A549 (cell line): ENCODE measurements around the gene SLC46A1. TPM values are rescaled to one million over a fixed set of nuclear protein-coding genes. Genes with fewer than 3 reads are reported as not detected.

Experiments
- ATAC-seq, 2 experiments: fragments of 200-7000 bp in 1 of 2; fragments of >200 bp in 1 of 2; cut with Nextera tagmentation in 1 of 2; cut with Tn5 transposase in 1 of 2; 3 replicates each; pipeline versions ENCODE4 v1.8.0 to v1.9.1; 2018 to 2020; ENCODE audit warnings: mild to moderate bottlenecking in 1 of 2, moderate library complexity in 1 of 2
- CTCF ChIA-PET: fragments of 300-600 bp; sonication (Branson Sonifier 250); formaldehyde crosslinking; extraction: SDS; loops from one replicate; lab custom pipeline; 2021; ENCODE audit warnings: antibody characterized with exemption, inconsistent platforms; lab: Yijun Ruan, JAX
- POLR2A ChIA-PET: fragments of 350-600 bp; formaldehyde crosslinking; extraction: SDS; loops from one replicate; lab custom pipeline; 2021; ENCODE audit warnings: antibody characterized with exemption, inconsistent platforms; lab: Yijun Ruan, JAX
- DNase-seq, 2 experiments: peaks; one replicate each; pipeline versions ENCODE4 v3.0.0 to v3.0.0-alpha.2; 2011 to 2016; ENCODE audit warnings: low read depth in 1 of 2, low spot score in 1 of 2
- FAIRE-seq: peaks from 2 replicates; lab custom pipeline; 2011; peaks lifted over from hg19 to GRCh38; lab: Jason Lieb, UNC
- H3K27ac ChIP-seq, 2 experiments: fragments of >200 bp; sonication (Bioruptor Twin); formaldehyde crosslinking; 3 replicates each; pipeline ENCODE4 v1.5.1; 2016 to 2017
- H3K4me1 ChIP-seq: fragments of >200 bp; sonication (Bioruptor Twin); formaldehyde crosslinking; 3 replicates; pipeline ENCODE4 v1.6.1; 2016
- H3K4me2 ChIP-seq: fragments of >200 bp; sonication (Bioruptor Twin); formaldehyde crosslinking; 3 replicates; pipeline ENCODE4 v1.6.1; 2016
- H3K4me3 ChIP-seq: fragments of >200 bp; sonication (Bioruptor Twin); formaldehyde crosslinking; 3 replicates; pipeline ENCODE4 v1.5.1; 2016
- H3K9me3 ChIP-seq: fragments of >200 bp; sonication (Bioruptor Twin); formaldehyde crosslinking; 3 replicates; pipeline ENCODE4 v1.6.1; 2016
- CBX8 ChIP-seq: fragments of 200-600 bp; sonication (generic); IDR thresholded peaks from 2 replicates; pipeline ENCODE4 v1.6.1; 2016
- CEBPB ChIP-seq, 2 experiments: fragments of >200 bp in 1 of 2; sonication (Bioruptor Twin) in 1 of 2; formaldehyde crosslinking in 1 of 2; IDR thresholded peaks; 2 replicates each; pipeline ENCODE4 v1.6.1; 2012 to 2016
- CHD4 ChIP-seq: fragments of 200-600 bp; sonication (generic); IDR thresholded peaks from 2 replicates; pipeline ENCODE4 v1.6.1; 2016; ENCODE audit warnings: antibody characterized with exemption, mild to moderate bottlenecking, borderline replicate concordance
- CTCF ChIP-seq: fragments of >200 bp; sonication (Bioruptor Twin); formaldehyde crosslinking; IDR thresholded peaks from 3 replicates; pipeline ENCODE4 v1.5.1; 2016
- EHF ChIP-seq: fragments of 250-450 bp; sonication (Bioruptor Pico); IDR thresholded peaks from 2 replicates; pipeline ENCODE4 v1.5.0; 2020; ENCODE audit warnings: mild to moderate bottlenecking
- EP300 ChIP-seq, 2 experiments: fragments of >200 bp; sonication (Bioruptor Twin); formaldehyde crosslinking; IDR thresholded peaks; 2 replicates in 1 of 2; 3 replicates in 1 of 2; pipeline ENCODE4 v1.6.1; 2016 to 2017
- FOSB ChIP-seq: fragments of 250-450 bp; sonication (Bioruptor Pico); IDR thresholded peaks from 2 replicates; pipeline ENCODE4 v1.5.0; 2020; ENCODE audit warnings: mild to moderate bottlenecking, moderate library complexity
- FOSL2 ChIP-seq, 2 experiments: fragments of 450-650 bp in 1 of 2; fragments of >200 bp in 1 of 2; sonication (Bioruptor Twin) in 1 of 2; formaldehyde crosslinking; IDR thresholded peaks; 2 replicates each; pipeline versions ENCODE4 v1.5.0 to v1.6.1; 2016 to 2020; ENCODE audit warnings: mild to moderate bottlenecking in 1 of 2, moderate library complexity in 1 of 2
- HDAC2 ChIP-seq: fragments of 200-600 bp; sonication (generic); IDR thresholded peaks from 2 replicates; pipeline ENCODE4 v1.6.1; 2016
- HEYL ChIP-seq: fragments of 250-450 bp; sonication (Bioruptor Pico); IDR thresholded peaks from 2 replicates; pipeline ENCODE4 v1.8.0; 2021; ENCODE audit warnings: mild to moderate bottlenecking, moderate library complexity
- JUN ChIP-seq, 2 experiments: fragments of >200 bp; sonication (Bioruptor Twin); formaldehyde crosslinking; IDR thresholded peaks; 2 replicates in 1 of 2; 3 replicates in 1 of 2; pipeline ENCODE4 v1.6.1; 2016 to 2017
- MAX ChIP-seq: IDR thresholded peaks from 2 replicates; pipeline ENCODE4 v1.6.1; 2012
- RAD21 ChIP-seq, 2 experiments: fragments of >200 bp in 1 of 2; sonication (Bioruptor Twin) in 1 of 2; formaldehyde crosslinking in 1 of 2; IDR thresholded peaks in 1 of 2; conservative IDR thresholded peaks in 1 of 2; 2 replicates in 1 of 2; 3 replicates in 1 of 2; pipeline ENCODE4 v1.6.1; 2012 to 2018; ENCODE audit warnings: inconsistent platforms in 1 of 2
- RARB ChIP-seq: fragments of 250-450 bp; sonication (Bioruptor Pico); IDR thresholded peaks from 2 replicates; pipeline ENCODE4 v1.8.0; 2021; ENCODE audit warnings: mild to moderate bottlenecking, moderate library complexity
- REST ChIP-seq: fragments of 200-600 bp; sonication (generic); IDR thresholded peaks from 2 replicates; pipeline ENCODE4 v1.6.1; 2016; ENCODE audit warnings: antibody characterized with exemption, mild to moderate bottlenecking, moderate library complexity
- RFX5 ChIP-seq: fragments of 450-650 bp; IDR thresholded peaks from 2 replicates; pipeline ENCODE4 v1.7.1; 2014; ENCODE audit warnings: antibody characterized with exemption, mild to moderate bottlenecking, moderate library complexity
- RNF2 ChIP-seq: fragments of 200-600 bp; sonication (generic); IDR thresholded peaks from 2 replicates; pipeline ENCODE4 v1.6.1; 2016; ENCODE audit warnings: low read depth, mild to moderate bottlenecking, antibody characterized with exemption, moderate library complexity, borderline replicate concordance
- SMC3 ChIP-seq: fragments of >200 bp; sonication (Bioruptor Twin); formaldehyde crosslinking; IDR thresholded peaks from 3 replicates; pipeline ENCODE4 v1.6.1; 2018; ENCODE audit warnings: inconsistent platforms
- SREBF2 ChIP-seq: fragments of 450-650 bp; IDR thresholded peaks from 2 replicates; pipeline ENCODE4 v1.6.1; 2014; ENCODE audit warnings: mild to moderate bottlenecking, moderate library complexity
- TFCP2L1 ChIP-seq: fragments of 250-450 bp; sonication (Bioruptor Pico); IDR thresholded peaks from 2 replicates; pipeline ENCODE4 v1.5.0; 2021; ENCODE audit warnings: mild to moderate bottlenecking
- ZFP36 ChIP-seq: fragments of 450-650 bp; IDR thresholded peaks from 2 replicates; pipeline ENCODE4 v1.6.1; 2014; ENCODE audit warnings: borderline replicate concordance; ENCODE audit not compliant: partially characterized antibody
- WGBS: methylation state at CpG from one replicate; pipeline ENCODE4 v1.1.6; 2017; ENCODE audit errors: missing lambda C conversion rate; 5-methylcytosine and 5-hydroxymethylcytosine counted together
- polyA plus RNA-seq, 4 experiments: library from polyadenylated mRNA; depleted of rRNA in 3 of 4; stranded (reverse); fragments of >200 nt; fragmentation: RNase III in 1 of 4; extraction: RNeasy Plus Mini Kit Qiagen cat#74134 plus additional on column Dnase treatment in 1 of 4; gene quantifications; 2 replicates in 3 of 4; 3 replicates in 1 of 4; pipeline ENCODE4 v1.2.3, GENCODE V29; 2011 to 2017
- TF ChIP-seq, protein P1 (sequence below): fragments of 150-350 bp; IDR thresholded peaks from 2 replicates; pipeline ENCODE4 v1.6.1; 2014; ENCODE audit warnings: low read depth, mild to moderate bottlenecking, low read length
- TF ChIP-seq, protein P2 (sequence below): IDR thresholded peaks from 2 replicates; pipeline ENCODE4 v1.6.1; 2012

The SLC46A1 gene
- polyA plus RNA-seq, 2 of the 4 experiments (the other 2 are of a cell fraction), result 12.8 to 23.7 TPM

- TF ChIP-seq MAX, result no peak
- TF ChIP-seq, protein P1, sequence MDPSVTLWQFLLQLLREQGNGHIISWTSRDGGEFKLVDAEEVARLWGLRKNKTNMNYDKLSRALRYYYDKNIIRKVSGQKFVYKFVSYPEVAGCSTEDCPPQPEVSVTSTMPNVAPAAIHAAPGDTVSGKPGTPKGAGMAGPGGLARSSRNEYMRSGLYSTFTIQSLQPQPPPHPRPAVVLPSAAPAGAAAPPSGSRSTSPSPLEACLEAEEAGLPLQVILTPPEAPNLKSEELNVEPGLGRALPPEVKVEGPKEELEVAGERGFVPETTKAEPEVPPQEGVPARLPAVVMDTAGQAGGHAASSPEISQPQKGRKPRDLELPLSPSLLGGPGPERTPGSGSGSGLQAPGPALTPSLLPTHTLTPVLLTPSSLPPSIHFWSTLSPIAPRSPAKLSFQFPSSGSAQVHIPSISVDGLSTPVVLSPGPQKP, result no peak
- TF ChIP-seq TFCP2L1, result no peak
- TF ChIP-seq HEYL, result no peak
- TF ChIP-seq SREBF2, result no peak
- no peak for TF ChIP-seq EHF (CRISPR knock-in tag)
- no peak for TF ChIP-seq EP300 (IDR thresholded peaks at IDR 0.05)
- TF ChIP-seq, protein P2, sequence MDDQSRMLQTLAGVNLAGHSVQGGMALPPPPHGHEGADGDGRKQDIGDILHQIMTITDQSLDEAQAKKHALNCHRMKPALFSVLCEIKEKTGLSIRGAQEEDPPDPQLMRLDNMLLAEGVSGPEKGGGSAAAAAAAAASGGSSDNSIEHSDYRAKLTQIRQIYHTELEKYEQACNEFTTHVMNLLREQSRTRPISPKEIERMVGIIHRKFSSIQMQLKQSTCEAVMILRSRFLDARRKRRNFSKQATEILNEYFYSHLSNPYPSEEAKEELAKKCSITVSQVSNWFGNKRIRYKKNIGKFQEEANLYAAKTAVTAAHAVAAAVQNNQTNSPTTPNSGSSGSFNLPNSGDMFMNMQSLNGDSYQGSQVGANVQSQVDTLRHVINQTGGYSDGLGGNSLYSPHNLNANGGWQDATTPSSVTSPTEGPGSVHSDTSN, result no peak
- no peak for TF ChIP-seq CEBPB (IDR thresholded peaks at IDR 0.05)
- no peak for TF ChIP-seq RARB (CRISPR knock-in tag)
- TF ChIP-seq RNF2, result no peak
- no peak for TF ChIP-seq SMC3
- TF ChIP-seq CHD4, result no peak
- no peak for TF ChIP-seq REST
- TF ChIP-seq RFX5, result no peak
- 78% methylated on average over 5 of the region's 5 CpGs for WGBS
- Histone ChIP-seq H3K9me3 (no peaks in the 10 kb centered on the region), H3K4me1 (peaks cover 30% of the 10 kb centered on the region), H3K4me3 (no peak overlapping the region), H3K4me2 (no peak overlapping the region), H3K27ac (peak overlapping the region in 1 of 2 experiments; percentile 87; a peak in 3 of 6 replicates)
- ChIA-PET POLR2A (interaction anchor here (0.6 to 1.3 kb wide), 4 partner anchors 10 to 36 kb away, joined by 3 to 9 read pairs (median 4); partner anchors contain the start of gene POLDIP2), CTCF (interaction anchor here (1.0 to 5.5 kb wide), 6 partner anchors 10 to 173 kb away, joined by 3 to 27 read pairs (median 6); partner anchors contain the start of gene POLDIP2)
- FAIRE-seq, result no peak
- no peak for ATAC-seq
- DNase-seq, result no peak
Observed at GRCh38 chr17:28368306-28368831, 37.6 kb downstream of the SLC46A1 start.

DNA sequence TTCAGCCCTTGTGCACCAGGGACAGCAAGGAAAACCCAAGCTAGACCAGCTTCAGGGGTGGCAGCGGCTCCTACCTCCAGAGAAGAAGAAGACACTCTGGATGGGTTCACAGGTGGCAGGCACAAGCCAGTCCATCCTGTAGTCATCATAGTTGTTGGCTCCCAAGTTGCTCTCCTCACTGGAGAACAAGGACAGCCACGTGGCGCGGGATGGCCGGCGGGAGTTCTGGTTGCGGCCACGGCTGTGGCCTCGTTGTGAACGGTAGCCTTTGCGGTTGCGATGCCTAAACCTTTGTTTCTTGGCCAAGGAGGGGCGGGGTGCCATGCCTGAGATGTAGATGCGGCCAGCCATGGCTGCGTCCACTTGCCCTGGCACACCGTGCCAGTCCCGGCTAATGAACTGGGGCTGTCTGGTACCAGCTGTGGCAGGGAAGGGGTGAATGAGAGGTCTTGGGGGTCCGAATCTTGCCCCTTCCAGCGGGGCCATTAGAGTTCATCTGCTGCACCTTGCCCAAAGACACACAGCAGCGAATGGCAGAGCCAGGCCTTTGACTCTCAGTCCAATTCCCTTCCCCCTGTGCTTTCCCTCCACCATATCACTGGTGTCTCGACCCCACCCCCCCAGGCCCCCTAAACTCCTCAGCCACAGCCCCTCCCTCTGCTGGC, 38.2 kb downstream of the SLC46A1 start:
- CTCF ChIA-PET, result interaction anchor here (1.0 to 5.5 kb wide), 4 partner anchors 10 to 173 kb away, joined by 3 to 27 read pairs (median 6); partner anchors contain the start of gene POLDIP2
- Histone ChIP-seq H3K9me3 (no peaks in the 10 kb centered on the region), H3K4me2 (no peak overlapping the region), H3K27ac (peak overlapping the region in 1 of 2 experiments; percentile 87; a peak in 3 of 6 replicates), H3K4me1 (peaks cover 28% of the 10 kb centered on the region), H3K4me3 (no peak overlapping the region)
- FAIRE-seq, result no peak
- no peak for ATAC-seq
- POLR2A ChIA-PET, result interaction anchor here (0.6 to 2.3 kb wide), 4 partner anchors 9 to 36 kb away, joined by 3 to 27 read pairs (median 6); partner anchors contain the start of gene POLDIP2
- 89% methylated on average over 21 of the region's 21 CpGs for WGBS
- DNase-seq, result no peak
- TF ChIP-seq CBX8 (no peak), HDAC2 (no peak), FOSL2 (IDR thresholded peaks at IDR 0.05) (no peak), FOSL2 (CRISPR knock-in tag; IDR thresholded peaks at IDR 0.05) (no peak), JUN (IDR thresholded peaks at IDR 0.05) (no peak), RARB (CRISPR knock-in tag) (no peak), CTCF (no peak), FOSB (no peak), RAD21 (conservative IDR thresholded peaks at IDR 0.05 in 1 of 2, IDR thresholded peaks at IDR 0.05 in 1 of 2) (no peak), ZFP36 (no peak)
- TF ChIP-seq, protein P2, result no peak
